ENCODE results near the gene TPPP.

- TF ChIP-seq CTCF (tag by site-specific recombination; IDR thresholded peaks at IDR 0.05) (no peak), ZNF501 (tag by site-specific recombination; IDR thresholded peaks at IDR 0.05) (no peak), SETDB1 (IDR thresholded peaks at IDR 0.05; ENCODE audit: insufficient read length, low read length) (no peak), KLF1 (tag by site-specific recombination; IDR thresholded peaks at IDR 0.05) (no peak), REST (tag by site-specific recombination; IDR thresholded peaks at IDR 0.05) (no peak), ZNF785 (tag by site-specific recombination; IDR thresholded peaks at IDR 0.05) (no peak), ZNF510 (tag by site-specific recombination; IDR thresholded peaks at IDR 0.05; ENCODE audit: insufficient replicate concordance) (no peak), ZNF792 (tag by site-specific recombination; IDR thresholded peaks at IDR 0.05) (no peak), ZNF221 (tag by site-specific recombination; IDR thresholded peaks at IDR 0.05; ENCODE audit: borderline replicate concordance) (no peak), ZNF239 (tag by site-specific recombination; IDR thresholded peaks at IDR 0.05) (no peak)
- TF ChIP-seq, protein P1, sequence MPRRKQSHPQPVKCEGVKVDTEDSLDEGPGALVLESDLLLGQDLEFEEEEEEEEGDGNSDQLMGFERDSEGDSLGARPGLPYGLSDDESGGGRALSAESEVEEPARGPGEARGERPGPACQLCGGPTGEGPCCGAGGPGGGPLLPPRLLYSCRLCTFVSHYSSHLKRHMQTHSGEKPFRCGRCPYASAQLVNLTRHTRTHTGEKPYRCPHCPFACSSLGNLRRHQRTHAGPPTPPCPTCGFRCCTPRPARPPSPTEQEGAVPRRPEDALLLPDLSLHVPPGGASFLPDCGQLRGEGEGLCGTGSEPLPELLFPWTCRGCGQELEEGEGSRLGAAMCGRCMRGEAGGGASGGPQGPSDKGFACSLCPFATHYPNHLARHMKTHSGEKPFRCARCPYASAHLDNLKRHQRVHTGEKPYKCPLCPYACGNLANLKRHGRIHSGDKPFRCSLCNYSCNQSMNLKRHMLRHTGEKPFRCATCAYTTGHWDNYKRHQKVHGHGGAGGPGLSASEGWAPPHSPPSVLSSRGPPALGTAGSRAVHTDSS (tag by site-specific recombination; IDR thresholded peaks at IDR 0.05) = no peak
- TF ChIP-seq, protein P2, sequence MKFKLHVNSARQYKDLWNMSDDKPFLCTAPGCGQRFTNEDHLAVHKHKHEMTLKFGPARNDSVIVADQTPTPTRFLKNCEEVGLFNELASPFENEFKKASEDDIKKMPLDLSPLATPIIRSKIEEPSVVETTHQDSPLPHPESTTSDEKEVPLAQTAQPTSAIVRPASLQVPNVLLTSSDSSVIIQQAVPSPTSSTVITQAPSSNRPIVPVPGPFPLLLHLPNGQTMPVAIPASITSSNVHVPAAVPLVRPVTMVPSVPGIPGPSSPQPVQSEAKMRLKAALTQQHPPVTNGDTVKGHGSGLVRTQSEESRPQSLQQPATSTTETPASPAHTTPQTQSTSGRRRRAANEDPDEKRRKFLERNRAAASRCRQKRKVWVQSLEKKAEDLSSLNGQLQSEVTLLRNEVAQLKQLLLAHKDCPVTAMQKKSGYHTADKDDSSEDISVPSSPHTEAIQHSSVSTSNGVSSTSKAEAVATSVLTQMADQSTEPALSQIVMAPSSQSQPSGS (tag by site-specific recombination; IDR thresholded peaks at IDR 0.05; ENCODE audit: low read depth) = no peak
- TF ChIP-seq, protein P3, sequence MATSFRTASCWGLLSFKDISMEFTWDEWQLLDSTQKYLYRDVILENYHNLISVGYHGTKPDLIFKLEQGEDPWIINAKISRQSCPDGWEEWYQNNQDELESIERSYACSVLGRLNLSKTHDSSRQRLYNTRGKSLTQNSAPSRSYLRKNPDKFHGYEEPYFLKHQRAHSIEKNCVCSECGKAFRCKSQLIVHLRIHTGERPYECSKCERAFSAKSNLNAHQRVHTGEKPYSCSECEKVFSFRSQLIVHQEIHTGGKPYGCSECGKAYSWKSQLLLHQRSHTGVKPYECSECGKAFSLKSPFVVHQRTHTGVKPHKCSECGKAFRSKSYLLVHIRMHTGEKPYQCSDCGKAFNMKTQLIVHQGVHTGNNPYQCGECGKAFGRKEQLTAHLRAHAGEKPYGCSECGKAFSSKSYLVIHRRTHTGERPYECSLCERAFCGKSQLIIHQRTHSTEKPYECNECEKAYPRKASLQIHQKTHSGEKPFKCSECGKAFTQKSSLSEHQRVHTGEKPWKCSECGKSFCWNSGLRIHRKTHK (tag by site-specific recombination; IDR thresholded peaks at IDR 0.05) = no peak
- TF ChIP-seq, protein P4, sequence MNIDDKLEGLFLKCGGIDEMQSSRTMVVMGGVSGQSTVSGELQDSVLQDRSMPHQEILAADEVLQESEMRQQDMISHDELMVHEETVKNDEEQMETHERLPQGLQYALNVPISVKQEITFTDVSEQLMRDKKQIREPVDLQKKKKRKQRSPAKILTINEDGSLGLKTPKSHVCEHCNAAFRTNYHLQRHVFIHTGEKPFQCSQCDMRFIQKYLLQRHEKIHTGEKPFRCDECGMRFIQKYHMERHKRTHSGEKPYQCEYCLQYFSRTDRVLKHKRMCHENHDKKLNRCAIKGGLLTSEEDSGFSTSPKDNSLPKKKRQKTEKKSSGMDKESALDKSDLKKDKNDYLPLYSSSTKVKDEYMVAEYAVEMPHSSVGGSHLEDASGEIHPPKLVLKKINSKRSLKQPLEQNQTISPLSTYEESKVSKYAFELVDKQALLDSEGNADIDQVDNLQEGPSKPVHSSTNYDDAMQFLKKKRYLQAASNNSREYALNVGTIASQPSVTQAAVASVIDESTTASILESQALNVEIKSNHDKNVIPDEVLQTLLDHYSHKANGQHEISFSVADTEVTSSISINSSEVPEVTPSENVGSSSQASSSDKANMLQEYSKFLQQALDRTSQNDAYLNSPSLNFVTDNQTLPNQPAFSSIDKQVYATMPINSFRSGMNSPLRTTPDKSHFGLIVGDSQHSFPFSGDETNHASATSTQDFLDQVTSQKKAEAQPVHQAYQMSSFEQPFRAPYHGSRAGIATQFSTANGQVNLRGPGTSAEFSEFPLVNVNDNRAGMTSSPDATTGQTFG (tag by site-specific recombination; IDR thresholded peaks at IDR 0.05; ENCODE audit: borderline replicate concordance) = no peak
Measured at GRCh38 chr5:624951-625230, 68.3 kb downstream of the TPPP start.

Data from HEK293 (cell line).